Measurements from ENCODE around the gene ITGA4. TPM values are rescaled to one million over a fixed set of nuclear protein-coding genes. Genes with fewer than 3 reads are reported as not detected.
"Not testable (repeated sequence)": the region's sequence is repeated elsewhere in the genome, so short reads cannot be mapped to it uniquely, and the experiment has no call there.

ITGA4 gene
- 17.8 and 23.5 TPM in 2 replicates for total RNA-seq (2014; rRNA removed; shearing (Covaris generic))

DNA sequence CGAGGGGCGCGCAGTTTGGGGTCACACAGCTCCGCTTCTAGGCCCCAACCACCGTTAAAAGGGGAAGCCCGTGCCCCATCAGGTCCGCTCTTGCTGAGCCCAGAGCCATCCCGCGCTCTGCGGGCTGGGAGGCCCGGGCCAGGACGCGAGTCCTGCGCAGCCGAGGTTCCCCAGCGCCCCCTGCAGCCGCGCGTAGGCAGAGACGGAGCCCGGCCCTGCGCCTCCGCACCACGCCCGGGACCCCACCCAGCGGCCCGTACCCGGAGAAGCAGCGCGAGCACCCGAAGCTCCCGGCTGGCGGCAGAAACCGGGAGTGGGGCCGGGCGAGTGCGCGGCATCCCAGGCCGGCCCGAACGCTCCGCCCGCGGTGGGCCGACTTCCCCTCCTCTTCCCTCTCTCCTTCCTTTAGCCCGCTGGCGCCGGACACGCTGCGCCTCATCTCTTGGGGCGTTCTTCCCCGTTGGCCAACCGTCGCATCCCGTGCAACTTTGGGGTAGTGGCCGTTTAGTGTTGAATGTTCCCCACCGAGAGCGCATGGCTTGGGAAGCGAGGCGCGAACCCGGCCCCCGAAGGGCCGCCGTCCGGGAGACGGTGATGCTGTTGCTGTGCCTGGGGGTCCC, at the start of gene ITGA4:
TSS of gene ITGA4 (plus strand) at position 266 of the 620 bp plus-strand sequence. CDS start at position 535, 269 bp downstream.
- peak; percentile 44 for DNase-seq (ENCODE audit: low spot score)

DNA sequence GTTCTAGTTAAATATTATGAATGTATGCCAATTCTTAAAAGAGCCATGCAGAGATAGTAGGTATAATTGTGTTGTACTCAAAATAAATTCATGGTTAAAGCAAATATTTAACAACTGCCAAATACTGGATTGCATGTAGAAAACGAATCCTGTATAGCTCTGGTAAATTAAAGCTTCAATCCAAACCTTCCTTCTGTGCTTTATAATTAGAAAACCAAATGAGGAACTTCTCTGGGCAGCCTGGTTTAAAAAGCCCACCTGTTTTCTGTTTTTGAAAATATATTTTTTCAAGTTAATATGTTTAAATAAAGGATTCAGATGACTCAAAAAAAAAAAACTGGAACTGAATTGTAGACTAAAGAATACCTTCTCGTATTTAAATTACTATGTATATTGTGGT, 48.3 kb upstream of the ITGA4 start:
- no peak for DNase-seq (ENCODE audit: low spot score)

DNA sequence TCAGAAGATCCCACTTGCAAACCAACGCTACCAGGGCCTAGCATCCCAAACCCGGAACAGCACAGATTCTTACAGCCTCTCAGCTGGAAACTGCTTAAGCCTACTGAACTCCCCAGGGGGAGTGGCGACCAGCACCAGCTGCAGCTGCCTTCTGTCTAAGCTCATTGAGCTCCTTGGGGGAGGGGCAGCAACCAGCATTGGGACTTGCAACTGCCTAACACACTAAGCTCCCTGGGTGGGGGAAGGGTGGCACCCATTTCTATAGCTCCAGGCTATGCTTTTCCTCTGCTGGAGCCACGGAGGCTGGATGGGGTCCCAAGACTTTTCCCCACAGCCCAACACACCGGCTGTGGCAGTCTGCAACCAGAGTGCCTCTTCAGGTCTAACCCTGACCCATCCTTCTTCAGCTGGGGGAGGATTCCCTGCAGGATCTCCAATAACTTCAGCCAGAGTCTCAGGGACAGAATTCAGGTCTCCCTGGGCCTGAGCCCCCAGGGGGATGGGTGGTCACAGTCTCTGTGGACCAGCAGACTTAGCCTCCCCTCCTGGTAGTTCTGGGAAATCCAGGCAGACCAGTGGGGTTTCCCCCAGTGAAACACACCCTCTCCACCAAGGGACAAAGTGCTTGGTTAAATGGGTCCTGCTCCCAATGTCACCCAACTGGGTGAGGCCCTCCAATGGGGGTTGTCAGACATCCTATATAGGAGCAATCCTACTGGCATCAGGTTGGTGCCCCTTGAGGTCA, 45.9 kb upstream of the ITGA4 start:
- DNase-seq (ENCODE audit: low spot score), result no peak

DNA sequence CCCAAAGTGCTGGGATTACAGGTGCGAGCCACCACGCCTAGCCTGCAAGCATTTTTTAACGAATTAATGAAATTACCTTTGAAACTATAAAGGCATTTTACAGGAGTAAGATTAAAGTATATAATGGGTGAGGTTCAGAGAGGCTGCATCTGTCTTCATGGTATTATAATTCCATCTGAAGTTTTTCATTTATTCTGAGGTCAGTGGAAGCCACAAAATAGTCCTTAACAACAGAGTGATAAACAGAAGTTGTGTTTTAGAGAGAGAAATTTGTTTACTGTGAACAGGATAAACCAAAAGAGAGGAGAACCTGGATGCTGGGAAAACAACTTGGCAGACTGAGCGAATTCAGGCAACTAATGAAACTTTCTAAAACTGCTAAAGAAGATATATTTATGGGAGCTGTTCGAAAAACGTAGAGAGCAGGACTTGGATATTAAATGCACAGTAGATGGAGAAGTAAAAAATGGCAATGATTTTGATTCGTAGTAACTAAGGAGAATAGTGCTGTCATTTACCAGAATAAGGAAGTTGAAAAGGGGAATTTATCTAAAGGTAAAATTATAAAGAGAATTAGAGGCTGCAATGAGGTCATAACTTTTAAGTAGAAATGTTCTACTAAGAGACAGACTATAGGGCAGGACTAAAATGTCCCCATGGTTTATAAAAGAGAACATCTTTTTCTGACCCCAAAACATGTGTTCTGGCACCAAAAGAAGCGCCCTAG, 37.9 kb upstream of the ITGA4 start:
- DNase-seq (ENCODE audit: low spot score), result no peak

DNA sequence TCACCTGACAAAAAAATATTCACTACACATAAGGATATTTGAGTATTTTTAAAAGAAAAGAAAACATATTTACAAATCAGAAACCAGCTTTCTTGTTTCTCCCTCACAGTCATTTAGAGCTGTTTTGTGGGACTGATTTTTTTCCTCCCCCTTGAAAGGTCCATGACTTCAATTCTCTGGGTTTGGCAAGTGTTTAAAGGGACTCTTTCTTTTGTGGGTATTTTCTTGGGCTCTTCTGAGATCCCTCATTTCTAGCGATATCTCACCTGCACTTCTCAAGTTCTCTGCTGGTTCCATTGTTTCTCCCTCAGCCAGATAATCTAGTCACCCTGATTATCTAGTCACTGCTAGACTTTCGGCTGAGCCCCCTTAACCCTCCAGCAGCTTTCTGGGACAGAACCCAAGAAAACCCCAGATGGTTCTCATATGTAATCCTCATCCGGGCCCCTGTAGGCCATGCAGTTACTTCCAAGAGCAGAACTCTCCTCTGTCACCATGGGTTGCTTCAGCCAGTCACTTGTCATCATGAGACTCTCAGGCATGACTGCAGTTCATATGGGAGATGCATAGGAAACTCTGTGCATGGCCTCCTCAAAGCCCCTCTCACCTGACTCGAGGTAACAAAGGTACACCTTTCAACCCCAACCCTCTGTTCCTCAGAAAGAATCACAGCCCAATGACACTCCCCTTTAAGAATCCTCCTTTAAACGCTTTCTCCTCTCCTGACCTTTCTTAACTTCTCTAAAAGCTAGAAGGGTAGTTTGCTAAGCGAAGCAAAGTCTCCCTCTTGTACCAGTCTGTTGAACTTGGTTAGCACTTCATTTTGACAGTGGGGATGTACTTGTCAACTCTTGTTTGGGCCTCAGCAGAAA, 36.7 kb upstream of the ITGA4 start:
- DNase-seq (ENCODE audit: low spot score), result no peak

DNA sequence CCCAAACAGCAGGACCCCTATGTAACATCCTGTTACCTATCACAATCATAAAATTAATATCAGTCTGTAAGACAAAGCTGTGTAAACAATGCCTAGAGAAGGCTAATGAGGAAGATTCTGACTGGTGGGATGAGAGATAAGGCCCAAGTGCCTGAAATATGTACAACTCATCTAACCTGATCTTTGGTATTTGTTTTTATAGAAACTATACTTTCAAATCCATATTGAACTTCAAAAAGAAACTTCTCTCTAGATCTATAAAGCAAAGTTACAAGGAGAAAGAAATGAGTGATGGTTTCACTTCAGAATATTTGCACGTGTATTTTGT, 36.1 kb upstream of the ITGA4 start:
- no peak for DNase-seq (ENCODE audit: low spot score)

DNA sequence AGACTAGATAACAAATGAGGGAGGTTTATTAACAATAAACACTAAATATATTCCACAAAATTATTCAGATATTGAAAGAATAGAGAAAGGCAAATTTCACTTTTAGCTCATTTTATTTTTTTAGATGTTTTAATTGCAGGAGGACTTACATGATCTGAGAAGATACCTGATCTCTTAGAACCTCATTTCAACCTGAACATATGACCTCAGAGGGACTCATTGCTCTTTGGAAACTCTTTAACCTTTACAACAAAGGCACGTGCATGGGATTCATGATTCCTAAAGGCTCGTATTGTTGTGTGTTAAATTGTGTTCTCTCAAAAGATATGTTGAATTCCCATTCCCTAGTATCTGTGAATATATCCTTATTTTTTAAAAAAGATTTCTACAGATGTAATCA, 35.7 kb upstream of the ITGA4 start:
- DNase-seq (ENCODE audit: low spot score), result no peak

DNA sequence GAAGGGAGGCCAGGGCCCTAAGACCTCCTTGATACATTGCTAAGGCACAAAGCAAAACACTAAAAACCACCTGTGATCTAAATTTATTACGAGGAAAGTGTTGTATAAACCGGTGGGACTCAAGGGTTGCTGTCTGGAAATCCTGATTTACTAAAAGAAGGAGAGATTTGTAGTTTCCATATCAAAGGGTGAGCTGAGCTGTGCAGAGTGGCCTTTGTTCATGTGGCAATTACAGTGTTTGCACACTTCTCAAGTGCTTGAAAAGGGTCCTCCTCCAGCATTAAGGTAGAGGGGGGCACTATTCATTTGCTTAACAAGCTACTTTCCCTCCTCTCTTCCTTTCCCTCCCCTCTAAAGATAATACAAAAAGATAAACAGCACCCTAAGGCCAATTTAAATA, 30.5 kb upstream of the ITGA4 start:
- no peak for DNase-seq (ENCODE audit: low spot score)

DNA sequence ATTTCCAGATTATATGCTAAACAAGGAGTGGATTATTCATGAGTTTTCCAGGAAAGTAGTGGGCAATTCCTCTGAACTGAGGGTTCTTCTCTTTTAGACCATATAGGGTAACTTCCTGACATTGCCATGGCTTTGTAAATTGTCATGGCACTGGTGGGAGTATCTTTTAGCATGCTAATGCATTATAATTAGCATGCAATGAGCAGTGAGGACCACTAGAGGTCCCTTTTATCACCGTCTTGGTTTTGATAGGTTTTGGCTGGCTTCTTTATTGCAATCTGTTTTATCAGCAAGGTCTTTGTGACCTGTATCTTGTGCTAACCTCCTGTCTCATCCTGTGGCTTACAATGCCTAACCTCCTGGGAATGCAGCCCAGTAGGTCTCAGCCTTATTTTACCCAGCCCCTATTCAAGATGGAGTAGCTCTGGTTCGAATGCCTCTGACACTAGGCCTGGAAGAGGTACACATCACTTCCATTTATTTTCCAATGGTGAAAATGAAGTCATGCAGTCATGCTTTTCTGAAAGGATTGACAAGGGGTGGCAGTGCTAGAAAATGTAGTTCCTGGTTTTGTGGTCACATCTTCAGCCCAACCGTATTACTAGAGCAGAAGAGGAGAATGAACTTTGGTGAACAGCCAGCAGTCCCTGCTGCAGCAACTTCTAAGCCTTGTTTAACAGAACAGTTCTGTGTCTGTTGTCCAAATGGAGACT, 26.6 kb upstream of the ITGA4 start:
- peak; percentile 22 for DNase-seq (ENCODE audit: low spot score)

DNA sequence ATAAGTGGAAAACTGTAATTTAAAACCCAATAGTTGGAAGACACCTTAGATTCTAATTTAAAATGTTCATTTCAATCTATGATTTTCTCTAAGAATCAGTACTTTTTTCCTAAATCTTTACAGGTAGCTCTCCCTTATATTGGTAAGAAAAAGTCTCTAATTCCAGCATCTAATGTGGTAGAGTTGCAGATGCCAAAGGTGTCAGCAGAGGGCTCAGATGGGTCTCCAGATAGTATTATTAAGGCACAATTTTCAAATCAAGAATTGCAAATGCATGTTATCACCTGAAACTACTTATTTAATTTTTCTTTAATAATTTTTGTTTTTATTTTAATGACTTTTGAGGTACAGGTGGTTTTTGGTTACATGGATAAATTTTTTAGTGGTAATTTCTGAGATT, 25.5 kb upstream of the ITGA4 start:
- DNase-seq (ENCODE audit: low spot score), result no peak

DNA sequence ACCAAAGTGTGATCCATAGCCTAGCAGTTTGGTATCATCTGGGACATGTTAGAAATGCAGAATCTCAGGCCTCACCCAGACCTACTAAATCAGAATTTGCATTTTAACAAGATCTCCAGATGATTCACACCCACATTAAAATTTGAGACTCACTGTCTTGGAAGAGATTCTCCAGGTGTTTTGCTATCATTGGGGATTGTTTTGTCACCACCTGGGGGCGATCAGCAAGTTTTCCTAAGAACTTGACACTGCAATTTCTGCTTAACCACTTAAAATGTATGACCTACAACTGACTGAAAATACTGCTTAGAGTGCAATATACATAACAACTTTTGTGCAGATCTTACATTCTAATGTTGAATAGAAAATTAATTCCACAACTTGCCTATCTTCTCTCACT, 18.9 kb upstream of the ITGA4 start:
- DNase-seq (ENCODE audit: low spot score), result no peak

DNA sequence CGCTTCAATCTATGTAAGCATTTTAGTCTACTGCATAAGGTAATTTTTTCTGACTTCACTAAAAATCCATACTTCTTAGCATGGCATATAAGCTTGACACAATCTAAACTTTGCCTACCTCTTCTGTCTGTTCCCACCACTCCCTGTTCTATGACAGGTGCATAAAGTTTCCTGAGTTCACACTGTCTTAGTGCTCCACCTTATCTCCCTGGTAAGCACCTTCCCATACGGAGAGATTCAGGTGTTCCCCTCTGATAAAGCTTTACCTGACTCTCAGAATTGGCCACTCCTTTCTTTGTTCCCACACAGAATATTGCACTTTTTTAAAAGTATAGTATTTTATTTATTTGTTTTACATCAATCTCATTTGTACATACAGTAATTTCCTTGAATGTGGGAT, 16.8 kb upstream of the ITGA4 start:
- no peak for DNase-seq (ENCODE audit: low spot score)

DNA sequence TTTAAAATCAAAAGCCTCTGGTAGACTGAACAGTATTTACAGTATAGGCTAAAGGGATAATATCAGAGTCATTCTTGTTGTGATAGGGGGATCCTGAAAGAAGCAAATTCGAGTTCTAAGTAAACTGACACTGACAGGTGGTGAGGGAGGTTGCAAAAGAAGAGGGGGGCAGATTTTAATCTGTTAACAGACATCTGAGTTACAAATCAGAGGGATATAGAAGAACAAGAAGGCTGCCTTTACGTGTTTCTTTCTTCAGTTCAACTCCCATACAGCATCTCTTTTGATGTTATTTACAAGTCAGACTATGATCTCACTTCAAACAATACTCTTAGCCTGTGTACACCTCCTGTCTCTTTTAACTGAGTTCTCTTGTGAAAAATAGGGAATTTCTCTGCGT, 16.3 kb upstream of the ITGA4 start:
- DNase-seq (ENCODE audit: low spot score), result no peak

DNA sequence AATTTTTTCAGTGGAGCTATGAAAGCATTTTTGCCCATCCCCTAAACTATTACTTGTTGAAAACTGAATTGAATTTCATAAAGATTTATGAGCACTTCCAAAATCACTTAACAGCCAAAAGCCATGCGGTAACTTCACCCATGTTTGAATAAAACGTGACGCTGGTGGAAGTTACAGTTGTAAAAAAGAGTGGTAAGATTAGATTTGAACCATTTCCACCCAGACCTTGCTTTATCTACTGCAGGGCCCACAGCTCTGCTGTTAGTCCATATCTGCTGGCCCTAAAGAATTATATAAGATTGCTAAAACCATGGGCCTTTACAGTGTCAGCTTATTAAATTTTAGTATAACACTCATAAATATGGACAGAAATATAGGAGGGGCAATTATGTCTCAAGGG, 15.5 kb upstream of the ITGA4 start:
- DNase-seq (ENCODE audit: low spot score), result no peak

DNA sequence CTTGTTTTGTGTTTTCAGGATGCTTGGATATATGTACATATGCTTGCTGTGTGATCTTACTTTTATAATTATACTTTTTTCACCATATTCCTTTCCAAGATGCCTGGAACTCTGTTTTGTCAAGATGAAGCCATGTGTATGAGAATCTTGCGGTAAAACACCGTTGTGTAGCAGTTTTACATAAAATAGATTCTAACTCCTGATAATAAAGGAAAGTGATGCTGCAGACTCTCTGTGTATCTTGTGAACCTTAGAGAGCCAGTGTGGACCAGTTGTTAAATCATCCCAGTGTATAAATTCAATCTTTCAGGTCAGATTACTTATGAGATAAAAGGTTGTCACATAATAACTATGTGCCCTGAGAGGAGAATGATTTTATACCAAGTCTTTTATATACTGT, 12.5 kb upstream of the ITGA4 start:
- DNase-seq (ENCODE audit: low spot score), result no peak

DNA sequence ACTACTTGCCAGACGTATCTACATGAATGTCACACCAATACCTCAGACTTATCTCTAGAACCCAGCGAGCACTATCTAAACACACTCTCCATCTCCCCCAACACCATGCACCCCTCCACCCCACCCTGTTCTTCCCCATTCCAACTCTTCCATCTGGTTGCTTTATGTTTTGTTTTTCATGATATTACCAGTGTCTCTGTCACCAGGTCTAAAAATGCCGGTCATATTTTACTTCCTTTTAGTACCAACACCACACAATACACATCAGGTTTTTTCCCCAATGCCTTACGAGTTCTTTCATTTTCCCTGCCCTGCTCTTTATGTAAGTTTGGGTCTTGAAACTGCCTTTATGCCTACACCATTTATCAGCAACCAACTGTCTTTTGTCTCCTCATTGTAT, 10.2 kb upstream of the ITGA4 start:
- no peak for DNase-seq (ENCODE audit: low spot score)

DNA sequence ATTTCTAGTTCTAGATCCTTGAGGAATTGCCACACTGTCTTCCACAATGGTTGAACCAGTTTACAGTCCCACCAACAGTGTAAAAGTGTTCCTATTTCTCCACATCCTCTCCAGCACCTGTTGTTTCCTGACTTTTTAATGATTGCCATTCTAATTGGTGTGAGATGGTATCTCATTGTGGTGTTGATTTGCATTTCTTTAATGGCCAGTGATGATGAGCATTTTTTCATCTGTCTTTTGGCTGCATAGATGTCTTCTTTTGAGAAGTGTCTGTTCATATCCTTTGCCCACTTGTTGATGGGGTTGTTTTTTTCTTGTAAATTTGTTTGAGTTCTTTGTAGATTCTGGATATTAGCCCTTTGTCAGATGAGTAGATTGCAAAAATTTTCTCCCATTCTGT, 7.9 kb upstream of the ITGA4 start:
- DNase-seq (ENCODE audit: low spot score), result not testable (repeated sequence)

DNA sequence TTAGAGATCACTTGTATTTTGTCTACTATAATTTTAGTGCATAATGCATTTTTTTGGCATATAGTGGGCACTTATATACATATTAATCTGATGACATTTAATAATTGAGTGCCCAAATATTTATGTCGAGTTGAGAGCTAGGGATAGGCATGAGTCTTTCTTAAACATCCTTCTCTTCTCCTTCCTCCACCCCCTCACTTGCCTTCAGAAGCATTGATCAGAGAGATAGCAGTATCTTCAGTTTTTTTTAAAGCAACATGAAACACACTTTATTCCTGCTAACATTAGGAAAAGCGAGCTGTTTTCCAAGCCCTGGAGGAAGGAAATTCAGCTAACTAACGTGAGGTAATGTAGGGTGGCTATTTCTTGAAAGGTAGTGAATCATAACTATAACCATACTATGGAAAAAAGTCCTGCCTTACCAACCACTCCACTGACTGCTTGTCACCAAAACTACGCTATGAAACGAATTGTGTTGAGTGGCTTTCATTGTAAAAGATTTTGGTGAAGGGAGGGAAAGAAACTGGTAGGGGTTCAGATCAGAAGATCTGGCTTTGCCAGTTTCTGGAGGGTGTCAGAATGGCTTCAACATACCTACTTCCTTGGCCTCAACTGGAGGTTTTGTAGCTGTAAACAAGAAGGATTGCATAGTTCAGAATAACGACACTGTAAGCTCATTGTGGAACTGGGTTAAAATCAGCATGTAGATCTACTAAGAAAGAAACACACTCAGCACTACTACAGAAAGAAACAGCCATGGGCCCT, 2.3 kb upstream of the ITGA4 start:
- no peak for DNase-seq (ENCODE audit: low spot score)

DNA sequence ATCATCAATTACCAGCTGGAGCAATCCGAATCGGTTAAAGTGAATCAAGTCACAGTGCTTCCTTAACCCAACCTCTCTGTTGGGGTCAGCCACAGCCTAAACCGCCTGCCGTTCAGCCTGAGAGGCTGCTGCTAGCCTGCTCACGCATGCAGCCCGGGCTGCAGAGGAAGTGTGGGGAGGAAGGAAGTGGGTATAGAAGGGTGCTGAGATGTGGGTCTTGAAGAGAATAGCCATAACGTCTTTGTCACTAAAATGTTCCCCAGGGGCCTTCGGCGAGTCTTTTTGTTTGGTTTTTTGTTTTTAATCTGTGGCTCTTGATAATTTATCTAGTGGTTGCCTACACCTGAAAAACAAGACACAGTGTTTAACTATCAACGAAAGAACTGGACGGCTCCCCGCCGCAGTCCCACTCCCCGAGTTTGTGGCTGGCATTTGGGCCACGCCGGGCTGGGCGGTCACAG, 496 bp upstream of the ITGA4 start:
- no peak for DNase-seq (ENCODE audit: low spot score)

DNA sequence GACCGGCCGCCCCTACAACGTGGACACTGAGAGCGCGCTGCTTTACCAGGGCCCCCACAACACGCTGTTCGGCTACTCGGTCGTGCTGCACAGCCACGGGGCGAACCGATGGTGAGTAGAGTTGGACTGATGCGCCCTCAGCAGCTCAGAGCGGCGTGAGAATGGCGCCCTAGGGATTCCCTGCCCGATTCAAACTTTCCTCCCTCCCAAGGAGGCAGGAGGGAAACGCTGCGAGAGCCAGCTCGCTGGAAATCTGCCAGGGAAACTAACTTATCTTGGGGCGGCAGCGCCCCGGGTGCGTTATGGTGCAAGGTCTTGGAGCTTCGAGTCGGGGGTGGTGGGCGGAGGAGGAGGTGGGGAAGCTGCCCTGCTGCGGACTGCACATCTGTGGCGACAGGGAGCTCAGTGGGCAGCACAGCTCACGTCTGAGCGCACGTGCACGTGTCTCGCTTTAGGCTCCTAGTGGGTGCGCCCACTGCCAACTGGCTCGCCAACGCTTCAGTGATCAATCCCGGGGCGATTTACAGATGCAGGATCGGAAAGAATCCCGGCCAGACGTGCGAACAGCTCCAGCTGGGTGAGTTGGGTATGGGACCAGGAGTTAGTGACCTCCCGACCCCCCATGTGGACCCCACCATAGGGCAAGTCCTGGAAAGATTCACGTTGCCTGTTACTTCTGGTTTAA, 697 bp downstream of the ITGA4 start:
- peak; percentile 27 for DNase-seq (ENCODE audit: low spot score)

All from A172 (cell line).